ENCODE results near the gene PKD1L1.

GRCh38 chr7:47889723-47890122 is 58.5 kb downstream of the PKD1L1 start:
- TF ChIP-seq CTCF (optimal IDR thresholded peaks at IDR 0.05 in 1 of 3, IDR thresholded peaks at IDR 0.05 in 1 of 3, conservative IDR thresholded peaks at IDR 0.05 in 1 of 3; ENCODE audit: extremely low read depth in 1 of 3, insufficient read depth in 2 of 3, low read length in 3 of 3) (no peak), EZH2 (IDR thresholded peaks at IDR 0.05; ENCODE audit: low read length) (no peak)
